IPS-11a (cell line): ENCODE results near the gene CSF3R.

Source experiments
- H3K4me3 ChIP-seq: one replicate; pipeline ENCODE4 v1.5.1; 2013; ENCODE audit warnings: low read depth, low read length, control low read depth

CSF3R gene

DNA sequence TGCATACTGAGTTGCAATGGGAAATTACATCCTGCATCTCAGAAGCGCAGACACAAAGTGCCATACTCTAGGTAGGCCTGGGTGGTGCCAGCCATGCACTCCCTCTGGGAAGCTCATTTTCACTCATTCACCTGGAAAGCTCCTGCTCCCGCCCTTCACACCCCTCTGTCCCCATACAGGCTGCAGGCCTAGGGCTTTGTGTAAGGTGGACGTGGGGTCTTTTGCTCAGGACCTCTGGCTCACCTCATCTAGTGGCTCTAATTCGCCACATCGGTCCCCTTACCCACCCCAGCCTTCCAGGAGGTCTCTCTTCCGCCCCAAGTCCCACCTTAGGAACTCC is 19.3 kb downstream of the CSF3R start:
- peak overlapping the region; percentile 81 for H3K4me3 ChIP-seq

DNA sequence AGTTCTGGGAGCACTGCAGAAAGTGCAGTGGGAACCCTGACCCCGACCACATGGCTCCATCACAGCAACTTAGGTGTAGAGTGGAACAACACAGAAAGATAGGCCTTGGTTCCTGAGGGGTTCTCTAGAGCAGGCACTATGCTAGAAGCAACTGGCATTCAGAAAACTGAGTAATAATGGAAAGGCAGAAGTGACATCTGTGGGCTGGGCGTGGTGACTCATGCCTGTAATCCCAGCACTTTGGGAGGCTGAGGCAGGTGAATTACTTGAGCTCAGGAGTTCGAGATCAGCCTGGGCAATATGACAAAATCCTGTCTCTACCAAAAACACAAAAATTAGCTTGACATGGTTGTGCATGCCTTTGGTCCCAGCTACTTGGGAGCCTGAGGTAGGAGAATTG is 23.8 kb downstream of the CSF3R start:
- H3K4me3 ChIP-seq = no peak overlapping the region

DNA sequence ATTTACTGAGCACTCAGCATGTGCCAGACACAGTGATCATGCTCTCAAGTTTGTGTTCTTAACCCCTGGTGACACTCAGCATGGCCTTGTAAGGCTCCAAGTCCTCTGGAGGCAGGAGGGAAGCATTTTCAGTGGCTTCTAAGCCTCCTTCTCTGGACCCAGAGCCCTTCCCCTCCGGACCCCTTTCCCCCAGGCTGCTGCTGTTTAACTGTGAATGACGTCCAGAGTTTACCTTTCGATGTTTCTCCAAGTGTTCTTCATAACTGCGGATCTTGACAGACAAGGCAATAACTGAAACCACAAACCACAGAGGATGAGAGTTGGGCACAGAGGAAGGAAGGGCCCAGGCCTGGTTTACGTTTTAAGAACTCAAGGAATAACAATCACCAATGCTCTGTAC is 25.0 kb downstream of the CSF3R start:
- no peak overlapping the region for H3K4me3 ChIP-seq

DNA sequence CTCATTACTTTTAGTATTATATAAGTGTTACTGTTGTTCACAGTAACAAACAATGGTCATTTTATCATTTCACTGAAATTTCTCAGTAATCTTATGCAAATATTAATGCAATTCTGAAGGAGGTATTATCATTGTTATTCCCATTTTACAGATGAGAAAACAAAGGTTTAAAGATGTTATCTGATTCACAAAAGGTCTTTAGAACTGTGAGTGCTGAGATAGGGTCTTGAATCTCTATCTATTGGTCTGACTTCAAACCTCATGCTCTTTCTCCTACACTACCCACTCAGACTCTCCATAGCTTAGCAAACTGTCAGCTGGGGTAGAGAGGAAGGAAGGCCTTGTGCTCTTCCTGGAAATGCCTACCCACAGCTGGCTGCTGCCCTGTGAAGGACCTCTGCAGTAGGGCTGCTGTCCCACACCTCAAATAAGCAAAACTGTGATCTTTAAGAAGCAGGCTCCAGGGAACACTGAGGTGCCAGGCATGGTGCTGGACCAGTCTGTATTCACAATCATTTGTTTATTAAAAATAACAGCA is 26.3 kb downstream of the CSF3R start:
- no peak overlapping the region for H3K4me3 ChIP-seq

DNA sequence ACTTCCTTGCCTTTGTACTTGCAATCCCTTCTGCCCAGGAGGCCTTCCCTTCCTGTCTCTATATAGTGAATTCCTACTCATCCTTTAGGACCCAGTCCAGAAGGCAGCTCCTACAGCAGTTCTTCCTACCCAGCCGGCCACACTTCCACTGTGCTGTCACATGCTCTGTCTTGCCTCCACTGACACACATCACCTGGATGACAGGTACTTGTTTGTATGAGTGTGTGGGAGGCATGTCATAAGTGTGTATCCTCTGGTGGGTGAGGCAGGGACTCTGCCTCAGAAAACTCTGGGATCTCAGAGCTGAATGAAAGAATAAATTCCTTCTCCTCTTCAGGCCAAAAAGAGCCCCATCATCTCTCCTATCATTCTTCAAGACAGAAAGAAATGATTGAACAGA is 27.3 kb downstream of the CSF3R start:
- no peak overlapping the region for H3K4me3 ChIP-seq

DNA sequence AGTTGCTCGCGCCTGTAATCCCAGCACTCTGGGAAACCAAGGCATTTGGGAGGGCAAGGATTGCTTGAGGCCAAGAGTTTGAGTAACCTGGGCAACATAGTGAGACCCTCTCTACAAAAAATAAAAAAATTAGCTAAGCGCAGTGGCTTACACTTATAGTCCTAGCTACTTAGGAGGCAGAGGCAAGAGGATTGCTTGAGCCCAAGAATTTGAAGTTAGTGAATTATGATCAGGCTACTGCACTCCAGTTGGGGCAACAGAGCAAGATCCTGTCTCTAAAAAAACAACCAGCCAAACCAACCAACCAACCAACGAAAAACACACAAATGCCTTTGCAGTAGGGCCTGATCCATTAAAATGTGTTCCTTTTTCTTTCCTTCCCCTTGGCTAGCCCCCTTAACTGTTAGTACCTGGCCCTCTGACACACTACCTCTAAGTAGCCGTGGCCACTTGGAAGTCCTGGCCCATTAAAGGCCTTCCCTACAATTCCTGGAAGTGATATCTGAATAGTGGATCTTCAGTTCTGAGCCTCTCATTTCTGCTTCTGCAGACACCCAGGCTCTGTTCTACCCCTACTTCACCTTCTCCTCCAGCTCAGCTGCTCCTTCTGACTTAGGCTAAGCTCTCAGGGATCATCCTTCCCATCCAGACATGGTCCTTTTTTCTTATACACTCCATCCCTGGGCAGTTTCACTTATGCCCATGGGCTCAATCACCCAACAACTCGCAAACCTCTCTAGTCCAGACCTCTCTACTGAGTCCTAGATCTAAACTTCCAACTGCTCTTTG is 28.9 kb downstream of the CSF3R start:
- no peak overlapping the region for H3K4me3 ChIP-seq

DNA sequence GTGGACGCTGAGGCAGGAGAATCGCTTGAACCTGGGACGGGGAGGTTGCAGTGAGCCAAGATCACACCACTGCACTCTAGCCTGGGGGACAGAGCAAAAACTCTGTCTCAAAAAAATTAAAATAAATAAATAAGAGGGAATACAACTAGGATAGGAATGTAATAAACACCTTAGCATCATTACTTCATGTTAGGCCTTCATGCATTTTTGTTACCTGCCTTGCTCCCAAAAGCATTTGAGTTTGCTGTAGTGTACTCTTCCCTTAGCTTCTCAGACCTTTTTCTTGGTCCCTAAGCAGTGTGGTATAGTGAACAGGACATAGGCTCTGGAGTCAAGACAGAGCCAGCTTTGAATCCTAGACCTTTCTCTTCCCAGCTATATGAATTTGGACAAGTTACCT is 29.7 kb downstream of the CSF3R start:
- no peak overlapping the region for H3K4me3 ChIP-seq

DNA sequence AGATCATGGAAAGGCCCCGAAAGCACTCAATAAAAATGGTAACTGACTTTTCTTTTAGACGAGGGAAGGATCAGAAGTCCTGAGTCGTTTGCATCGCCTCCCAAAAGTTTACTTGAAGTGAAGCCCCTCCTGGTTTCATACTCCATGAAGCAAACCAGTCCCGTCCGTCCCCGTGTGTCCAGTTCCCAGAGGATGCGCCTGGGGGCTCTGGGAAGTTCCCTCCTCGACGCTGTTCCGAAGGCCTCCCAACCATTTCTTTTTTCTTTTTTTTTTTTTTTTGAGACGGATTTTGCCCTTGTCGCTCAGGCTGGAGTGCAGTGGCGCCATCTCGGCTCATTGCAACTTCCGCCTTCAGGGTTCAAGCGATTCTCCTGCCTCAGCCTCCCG is 31.8 kb downstream of the CSF3R start:
- peak overlapping the region; percentile 53 for H3K4me3 ChIP-seq

DNA sequence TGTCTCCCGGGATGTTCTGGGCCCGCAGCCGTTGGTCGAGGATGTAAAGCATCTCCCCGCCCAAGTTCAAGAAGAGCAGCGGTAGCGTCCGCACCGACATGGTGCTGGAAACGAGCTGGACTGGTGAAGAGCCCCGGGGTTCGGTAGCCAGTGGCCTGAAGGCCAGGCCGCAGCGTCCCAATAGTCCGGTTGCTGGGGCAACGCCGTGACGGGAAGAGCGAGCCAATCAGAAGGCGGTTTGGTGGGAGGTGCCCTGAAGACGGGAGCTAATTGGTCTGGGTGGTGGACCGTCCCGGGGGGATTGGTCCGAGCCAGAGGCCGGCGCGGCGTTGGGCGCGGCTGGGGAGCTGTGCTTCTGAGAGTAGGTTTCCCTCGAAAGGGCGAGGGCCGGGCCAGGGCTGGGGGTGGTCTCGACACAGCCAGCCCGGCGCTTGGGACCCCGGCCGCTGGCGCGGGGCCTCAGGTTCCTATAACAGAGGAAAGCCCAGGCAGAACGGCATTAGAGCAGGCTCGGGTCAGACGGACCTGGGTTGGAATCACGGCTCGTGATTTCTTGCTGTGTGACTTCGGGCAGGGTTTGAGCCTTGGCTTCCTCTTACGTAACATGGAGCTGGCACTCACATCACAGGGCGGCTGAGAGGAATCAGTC is 32.3 kb downstream of the CSF3R start, which contains the start of gene OSCP1:
Gene OSCP1, minus strand, starts transcription at position 182 of the 649 bp plus-strand sequence. Its CDS starts 82 bp downstream, at position 100.
- peak within 1 kb of the TSS; percentile 53 for H3K4me3 ChIP-seq

DNA sequence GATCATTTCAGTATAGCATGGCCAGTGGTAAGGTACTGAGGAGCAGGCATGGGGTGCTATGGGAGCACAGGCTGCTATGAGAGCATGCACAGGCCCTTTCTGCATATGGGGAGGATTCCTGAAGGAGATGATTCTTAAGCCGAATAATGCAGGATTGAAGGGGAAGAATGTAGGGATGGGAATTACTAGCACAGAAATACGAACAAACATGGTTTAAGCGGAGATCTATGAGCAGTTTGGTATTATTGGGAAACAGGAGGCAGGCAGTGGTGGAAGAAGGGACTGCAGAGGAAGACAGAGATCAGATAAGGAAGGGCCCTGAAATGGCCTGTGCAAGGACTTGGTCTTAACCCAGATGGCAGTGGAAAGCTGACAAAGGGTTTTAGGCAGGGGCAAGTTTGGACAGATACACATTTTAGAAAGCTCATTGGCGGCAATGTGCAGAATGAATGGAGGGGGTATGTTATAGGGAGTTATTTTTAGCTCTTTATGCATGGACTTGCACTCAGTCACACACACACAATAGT is 34.1 kb downstream of the CSF3R start:
- no peak overlapping the region for H3K4me3 ChIP-seq

DNA sequence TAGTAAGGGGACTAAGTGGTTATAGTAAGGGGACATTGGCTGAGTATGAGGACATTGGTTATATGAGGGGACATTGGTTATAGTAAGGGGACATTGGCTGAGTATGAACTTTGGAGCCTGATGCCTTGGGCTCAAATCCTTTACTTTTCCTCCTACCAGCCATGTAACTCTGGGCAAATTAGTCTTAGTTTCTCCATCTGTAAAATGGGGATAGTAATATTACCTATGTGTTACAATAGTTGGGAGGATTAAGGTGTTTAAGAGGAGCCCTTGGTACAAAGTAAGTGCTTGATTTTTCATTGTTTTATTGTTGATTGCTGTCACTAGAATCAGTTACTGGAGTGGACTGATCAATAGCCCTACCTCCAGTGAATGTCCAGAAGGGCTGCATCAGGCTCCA is 35.3 kb downstream of the CSF3R start:
- no peak overlapping the region for H3K4me3 ChIP-seq

DNA sequence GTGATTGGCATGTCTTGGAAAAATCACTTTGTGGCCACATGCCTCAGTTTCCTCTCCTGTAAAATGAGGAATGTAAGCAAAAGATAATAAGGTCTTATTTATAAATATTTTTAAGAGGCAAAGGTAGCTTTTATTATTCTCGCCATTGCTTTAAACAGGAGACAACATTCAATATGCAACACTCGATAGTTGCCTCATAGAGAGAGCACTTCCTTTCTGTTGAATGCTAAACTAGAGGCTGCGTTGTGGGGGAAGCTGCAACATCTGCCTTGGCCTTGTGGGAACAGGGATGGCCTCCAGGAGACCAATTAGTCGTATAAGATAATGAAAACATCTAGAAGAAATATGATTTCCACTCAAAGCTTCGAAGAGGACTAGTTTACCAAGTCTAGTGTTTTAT is 36.0 kb downstream of the CSF3R start:
- no peak overlapping the region for H3K4me3 ChIP-seq

DNA sequence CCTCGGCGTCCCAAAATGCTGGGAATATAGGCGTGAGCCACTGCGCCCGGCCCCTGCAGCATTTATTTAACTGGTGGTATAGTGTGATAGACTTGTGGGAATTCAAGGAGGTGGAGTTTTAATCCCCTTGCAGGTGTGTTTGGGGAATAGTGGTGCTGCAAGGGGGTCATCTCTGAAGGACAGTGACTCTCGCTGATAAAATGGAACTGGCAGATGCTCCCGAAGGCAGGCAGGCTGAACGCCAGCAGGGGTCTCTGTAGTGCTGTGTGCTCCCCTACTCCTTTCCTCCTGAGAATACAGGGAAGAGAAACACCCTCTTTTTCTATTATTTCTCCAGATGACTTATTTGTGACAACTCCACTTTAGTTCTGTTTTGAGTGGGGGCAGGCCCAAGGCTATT is 36.4 kb downstream of the CSF3R start:
- H3K4me3 ChIP-seq = no peak overlapping the region

DNA sequence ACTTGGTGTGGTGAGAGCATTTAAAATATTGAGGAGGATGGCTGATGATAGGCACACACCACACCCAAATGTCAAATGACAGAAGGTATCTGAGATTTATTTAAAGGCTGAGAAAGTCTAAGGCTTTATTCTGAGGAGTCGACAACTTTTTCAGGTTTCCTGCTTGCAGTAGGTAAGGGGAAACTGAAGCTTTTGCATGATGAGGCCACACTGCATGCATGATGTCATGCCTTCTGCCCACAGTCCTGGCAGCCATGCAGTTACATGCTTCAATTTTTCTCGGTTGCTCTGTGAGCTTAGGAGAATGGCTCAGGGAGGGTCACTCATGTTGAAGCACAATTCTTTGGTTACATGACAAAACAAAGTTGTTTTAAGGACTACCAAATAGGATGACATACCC is 39.4 kb downstream of the CSF3R start:
- no peak overlapping the region for H3K4me3 ChIP-seq

DNA sequence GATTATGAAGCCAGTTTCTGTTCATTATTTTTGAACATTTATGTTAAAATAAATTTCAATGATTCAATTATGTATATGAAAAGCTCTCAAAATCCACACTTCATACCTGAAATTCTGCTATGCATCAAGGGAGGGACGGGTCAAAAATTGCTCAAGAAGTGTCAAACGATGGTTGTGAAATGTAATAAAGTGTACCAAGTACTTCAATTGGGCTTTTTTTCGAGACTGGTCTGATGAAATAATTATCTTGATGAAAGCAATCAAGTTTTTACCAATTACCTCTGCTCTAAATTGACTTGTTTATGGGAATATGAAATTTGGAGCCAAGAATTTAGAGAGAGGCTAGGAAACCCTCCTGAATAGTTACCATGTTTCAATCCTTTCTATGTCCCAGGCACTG is 40.4 kb downstream of the CSF3R start:
- no peak overlapping the region for H3K4me3 ChIP-seq

DNA sequence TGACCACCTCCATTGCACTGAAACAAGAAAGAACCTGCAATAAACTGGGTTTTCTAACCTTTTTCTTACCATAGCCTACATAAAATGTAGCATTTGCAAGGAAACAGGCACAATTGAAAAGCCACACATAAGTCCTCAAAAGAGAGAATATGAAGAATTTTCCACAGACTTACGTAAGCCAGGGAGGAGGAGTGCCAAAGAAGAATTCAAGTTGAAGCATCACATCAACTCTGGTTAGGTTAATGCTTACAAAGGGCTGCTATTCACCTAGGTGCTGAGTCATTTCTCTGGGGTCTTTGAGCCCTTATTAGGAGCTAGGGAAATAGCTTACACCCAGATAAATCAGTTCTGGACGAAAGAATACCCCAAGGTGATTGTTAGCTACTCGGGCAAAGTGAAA is 42.1 kb downstream of the CSF3R start:
- H3K4me3 ChIP-seq = no peak overlapping the region

DNA sequence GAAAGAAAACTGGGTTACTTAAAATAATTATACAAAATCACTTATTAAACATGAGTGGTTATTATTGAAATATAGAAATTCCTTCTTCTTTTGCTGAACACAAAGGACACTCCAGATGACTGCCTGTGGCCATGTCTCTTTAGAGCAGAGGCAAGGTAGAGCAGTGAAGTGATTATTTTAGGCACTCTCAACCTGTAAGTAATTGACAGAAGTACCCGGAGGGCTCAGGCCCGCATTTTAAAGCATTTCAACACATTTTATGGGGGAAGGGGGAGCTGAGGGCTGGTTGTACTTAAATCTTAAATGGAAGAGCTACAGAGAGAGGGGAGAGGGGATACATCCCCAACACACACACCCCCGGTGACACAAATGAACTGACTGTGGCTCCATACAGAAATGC is 42.7 kb downstream of the CSF3R start:
- H3K4me3 ChIP-seq = no peak overlapping the region

DNA sequence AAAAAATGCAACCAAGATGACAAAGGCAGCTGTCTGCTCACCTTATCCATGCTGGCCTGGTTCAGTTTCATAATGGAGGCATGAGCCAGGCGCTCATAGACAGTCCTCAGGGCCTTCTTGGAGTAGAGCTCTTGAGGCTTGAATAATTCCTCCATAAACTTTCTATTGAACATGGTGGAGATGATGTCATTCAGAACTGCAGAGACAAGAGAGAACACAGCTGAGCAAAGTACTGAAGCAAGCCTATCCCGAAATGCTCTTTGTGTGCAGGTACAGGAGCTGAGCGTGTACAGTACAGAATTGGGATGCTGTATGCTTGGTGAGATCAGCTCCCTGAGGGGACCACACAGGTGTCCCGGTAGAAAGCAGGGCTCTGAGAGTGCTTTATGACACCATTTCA is 44.0 kb downstream of the CSF3R start:
- no peak overlapping the region for H3K4me3 ChIP-seq

DNA sequence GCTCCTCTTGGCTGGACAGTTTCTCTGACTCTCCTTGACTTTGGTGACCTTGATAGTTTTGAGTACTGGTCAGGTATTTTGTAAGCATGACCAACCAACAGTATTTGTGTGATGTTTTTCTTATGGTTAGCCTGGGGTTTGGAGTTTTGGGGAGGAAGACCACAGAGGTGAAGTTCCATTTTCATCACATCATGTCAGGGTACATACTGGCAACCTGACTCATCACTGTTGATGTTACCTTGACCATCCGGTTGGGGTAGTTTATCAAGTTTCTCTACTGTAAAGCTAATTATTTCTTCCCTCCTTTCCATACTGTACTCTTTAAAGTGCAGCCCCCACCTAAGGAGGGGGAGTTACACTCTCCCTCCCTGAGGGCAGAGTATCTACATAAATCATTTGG is 45.9 kb downstream of the CSF3R start:
- H3K4me3 ChIP-seq = no peak overlapping the region

DNA sequence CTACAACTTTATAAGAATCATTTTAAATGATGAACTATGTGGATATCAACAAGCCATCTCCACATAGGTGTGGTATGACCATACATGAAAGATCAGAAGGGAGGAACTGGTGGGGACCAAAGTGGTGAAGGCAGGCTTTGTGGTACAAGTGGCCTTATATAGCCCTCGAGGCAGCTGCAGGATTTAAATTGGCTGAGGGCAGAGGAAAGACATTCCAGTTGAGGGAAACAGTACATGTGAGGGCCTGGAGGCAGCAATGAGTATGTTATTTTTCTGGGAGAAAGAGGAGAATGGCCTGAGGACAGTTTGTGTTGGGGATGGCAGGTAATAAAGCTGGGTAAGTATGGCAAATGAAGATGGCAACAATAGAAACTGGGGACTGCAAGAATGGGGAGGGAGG is 49.6 kb downstream of the CSF3R start:
- H3K4me3 ChIP-seq = no peak overlapping the region

DNA sequence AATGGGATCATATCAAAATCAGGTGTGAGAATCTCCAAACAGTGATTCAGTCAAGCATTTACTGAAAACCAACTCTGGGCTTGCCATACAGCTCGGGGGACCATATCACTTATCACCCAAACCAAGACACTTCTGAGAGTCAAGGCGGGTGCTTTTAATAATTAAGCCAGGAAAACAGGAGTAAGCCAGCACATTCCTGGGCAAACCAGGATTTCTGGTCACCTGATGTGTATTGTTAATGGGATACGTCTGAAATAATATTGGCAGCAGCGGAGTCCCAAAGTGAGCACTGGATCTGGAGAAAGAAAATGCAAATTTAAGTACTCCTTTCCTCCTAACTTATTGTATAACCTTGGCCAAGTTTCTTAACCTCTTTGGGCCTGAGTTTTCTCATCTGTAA is 50.1 kb downstream of the CSF3R start:
- H3K4me3 ChIP-seq = no peak overlapping the region

DNA sequence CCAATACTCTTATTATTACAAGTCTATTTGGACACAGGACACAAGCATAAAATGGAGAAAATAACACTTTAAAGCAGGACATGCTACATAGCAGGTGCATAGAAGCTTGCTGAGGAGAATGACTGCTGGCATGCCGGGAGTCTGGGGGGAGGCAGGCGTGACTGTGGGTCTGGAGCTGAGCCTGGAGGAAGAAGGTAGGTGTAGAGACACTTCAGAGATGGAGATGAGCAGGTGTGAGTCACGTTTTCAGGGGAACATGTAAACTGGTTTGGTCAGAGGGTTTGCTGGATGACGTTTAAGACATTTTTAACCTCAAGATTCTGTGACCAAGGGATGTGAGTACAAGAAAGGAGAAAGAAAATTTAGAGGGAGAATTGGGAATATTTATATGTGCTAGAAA is 56.9 kb downstream of the CSF3R start:
- H3K4me3 ChIP-seq = no peak overlapping the region
